Regular cardiac myocyte (primary cell): Measurements from ENCODE around the gene RNF208. TPM values are rescaled to one million over a fixed set of nuclear protein-coding genes. Genes with fewer than 3 reads are reported as not detected.

ENCODE experiments used
- total RNA-seq: library from RNA; depleted of rRNA; stranded (reverse); fragments of >200 nt; gene quantifications from 2 replicates; pipeline ENCODE4 v1.2.3, GENCODE V29; 2014

Gene RNF208
- 0.19 and 0.28 TPM in 2 replicates for total RNA-seq

GRCh38 chr9:137222190-137223077 is at the start of gene RNF208:
Gene RNF208, minus strand, starts transcription at chr9:137222240. Its CDS starts 1,028 bp downstream, at chr9:137221212.

GRCh38 chr9:137254624-137255447 is 32.8 kb upstream of the RNF208 start, which contains the start of gene NELFB:
Gene NELFB, plus strand, starts transcription at chr9:137255327.

GRCh38 chr9:137251194-137251461 is 29.1 kb upstream of the RNF208 start, which contains the start of gene STPG3:
Gene STPG3, plus strand, starts transcription at chr9:137251286. Its CDS starts 1 bp downstream, at chr9:137251287.

GRCh38 chr9:137240841-137241489 is 18.9 kb upstream of the RNF208 start, which contains the start of gene TUBB4B:
Gene TUBB4B, plus strand, starts transcription at chr9:137241287. Its CDS starts 74 bp downstream, at chr9:137241361.

GRCh38 chr9:137230705-137231371 is 8.8 kb upstream of the RNF208 start, which contains the start of gene SLC34A3:
Gene SLC34A3, plus strand, starts transcription at chr9:137230901. Its CDS starts 802 bp downstream, at chr9:137231703.

GRCh38 chr9:137227054-137227852 is 5.2 kb upstream of the RNF208 start, which contains the start of gene RNF224:
Gene RNF224, plus strand, starts transcription at chr9:137227502. Its CDS starts 834 bp downstream, at chr9:137228336.

GRCh38 chr9:137224830-137225694 is 3.0 kb upstream of the RNF208 start, which contains the start of gene CYSRT1:
Gene CYSRT1, plus strand, starts transcription at chr9:137225174. Its CDS starts 448 bp downstream, at chr9:137225622.

GRCh38 chr9:137205126-137206069 is 16.6 kb downstream of the RNF208 start, which contains the start of the genes NDOR1 and TMEM203:
Gene NDOR1, plus strand, starts transcription at chr9:137205700. Its CDS starts 78 bp downstream, at chr9:137205778.
Gene TMEM203, minus strand, starts transcription at chr9:137205648. Its CDS starts 234 bp downstream, at chr9:137205414.

GRCh38 chr9:137200311-137201204 is 21.5 kb downstream of the RNF208 start, which contains the start of gene TPRN:
Gene TPRN, minus strand, starts transcription at chr9:137200741. Its CDS starts 30 bp downstream, at chr9:137200711.

GRCh38 chr9:137188490-137189296 is 33.3 kb downstream of the RNF208 start, which contains the start of the genes ANAPC2 and SSNA1:
Gene ANAPC2, minus strand, starts transcription at chr9:137188560. Its CDS starts 28 bp downstream, at chr9:137188532.
Gene SSNA1, plus strand, starts transcription at chr9:137188676. Its CDS starts 51 bp downstream, at chr9:137188727.

Other genes starting within 250 kb of the RNF208 start
- 1.7 TPM in 1 of 2 replicates, not detected in the other for gene PTGDS, start 244.7 kb downstream of the RNF208 start, total RNA-seq
- 0.85 TPM in 1 of 2 replicates, not detected in the other for gene LCNL1, start 239.2 kb downstream of the RNF208 start, total RNA-seq
- 14.9 and 23.6 TPM in 2 replicates for gene PAXX, start 229.8 kb downstream of the RNF208 start, total RNA-seq
- 0.56 and 1.7 TPM in 2 replicates for gene CLIC3, start 225.7 kb downstream of the RNF208 start, total RNA-seq
- gene ABCA2, start 194.0 kb downstream of the RNF208 start, total RNA-seq = 10.4 and 20.3 TPM in 2 replicates
- not detected in 2 replicates for gene FUT7, start 190.2 kb downstream of the RNF208 start, total RNA-seq
- 14.6 and 20.3 TPM in 2 replicates for gene NPDC1, start 176.1 kb downstream of the RNF208 start, total RNA-seq
- not detected in 2 replicates for gene ENTPD2, start 168.2 kb downstream of the RNF208 start, total RNA-seq
- gene SAPCD2, start 151.7 kb downstream of the RNF208 start, total RNA-seq = 0.85 and 10.4 TPM in 2 replicates
- gene UAP1L1, start 144.7 kb downstream of the RNF208 start, total RNA-seq = 5.9 and 16.1 TPM in 2 replicates
- gene MAN1B1, start 135.3 kb downstream of the RNF208 start, total RNA-seq = 67.3 and 120 TPM in 2 replicates
- 33.9 and 69.9 TPM in 2 replicates for gene DPP7, start 107.5 kb downstream of the RNF208 start, total RNA-seq
- under 0.01 and 0.19 TPM in 2 replicates for gene GRIN1, start 83.1 kb downstream of the RNF208 start, total RNA-seq
- gene LRRC26, start 52.2 kb downstream of the RNF208 start, total RNA-seq = not detected in 2 replicates
- gene TMEM210, start 50.2 kb downstream of the RNF208 start, total RNA-seq = not detected in 2 replicates
- 16.9 and 21.5 TPM in 2 replicates for gene ANAPC2, start 33.7 kb downstream of the RNF208 start, total RNA-seq
- gene SSNA1, start 33.6 kb downstream of the RNF208 start, total RNA-seq = 43.1 and 109 TPM in 2 replicates
- gene TPRN, start 21.5 kb downstream of the RNF208 start, total RNA-seq = 4.2 and 7.7 TPM in 2 replicates
- 36.9 and 42.9 TPM in 2 replicates for gene TMEM203, start 16.6 kb downstream of the RNF208 start, total RNA-seq
- gene NDOR1, start 16.5 kb downstream of the RNF208 start, total RNA-seq = 2.8 and 5.9 TPM in 2 replicates
- gene CYSRT1, start 2.9 kb upstream of the RNF208 start, total RNA-seq = under 0.01 and 0.19 TPM in 2 replicates
- not detected in 2 replicates for gene RNF224, start 5.3 kb upstream of the RNF208 start, total RNA-seq
- not detected in 2 replicates for gene SLC34A3, start 8.7 kb upstream of the RNF208 start, total RNA-seq
- gene TUBB4B, start 19.0 kb upstream of the RNF208 start, total RNA-seq = 99.2 and 1,104 TPM in 2 replicates
- not detected in 2 replicates for gene STPG3, start 29.0 kb upstream of the RNF208 start, total RNA-seq
- 45.1 and 65.0 TPM in 2 replicates for gene NELFB, start 33.1 kb upstream of the RNF208 start, total RNA-seq
- 13.8 and 31.1 TPM in 2 replicates for gene TOR4A, start 55.5 kb upstream of the RNF208 start, total RNA-seq
- gene NRARP, start 80.0 kb upstream of the RNF208 start, total RNA-seq = 0.28 and 0.77 TPM in 2 replicates
- 5.2 and 18.0 TPM in 2 replicates for gene EXD3, start 200.9 kb upstream of the RNF208 start, total RNA-seq
- gene NOXA1, start 201.2 kb upstream of the RNF208 start, total RNA-seq = 0.28 TPM in 1 of 2 replicates, not detected in the other
- not detected in 2 replicates for gene ENTPD8, start 219.1 kb upstream of the RNF208 start, total RNA-seq
- 15.2 and 17.3 TPM in 2 replicates for gene NSMF, start 237.1 kb upstream of the RNF208 start, total RNA-seq